ENCODE data around the gene YPEL3. TPM values are rescaled to one million over a fixed set of nuclear protein-coding genes. Genes with fewer than 3 reads are reported as not detected.

The YPEL3 gene
- total and polyA plus RNA-seq, 7 donors = 57.6 to 126 (median 106) TPM

- 53 to 80% methylated on average over 6 of the region's 6 CpGs for WGBS, 2 donors
- Histone ChIP-seq H3K27ac (peak overlapping the region; percentile 96 to 100 (median 98)), H3K4me3 (peak overlapping the region; percentile 73 to 98 (median 82)), H3K36me3 (peaks cover 47 to 55% (median 50%) of the 10 kb centered on the region in 4 donors), H3K27me3 (no peaks in the 10 kb centered on the region), H3K9me3 (no peaks in the 10 kb centered on the region), H3K4me1 (peaks cover 0 to 62% (median 58%) of the 10 kb centered on the region in 4 donors)
- DNase-seq = no peak
- intact Hi-C loops (cut with DNase I) = loop anchor here (5.0 kb wide), 1 partner anchor 255 kb away; the partner anchor contains the start of gene PRRT2
- no peak for TF ChIP-seq CTCF (IDR thresholded peaks at IDR 0.05)
- TF ChIP-seq EP300 (IDR thresholded peaks at IDR 0.05) = no peak
- no peak for TF ChIP-seq POLR2AphosphoS5 (IDR thresholded peaks at IDR 0.05)
- no peak for TF ChIP-seq POLR2A (IDR thresholded peaks at IDR 0.05)
Observed at GRCh38 chr16:30067584-30067916, 28.5 kb downstream of the YPEL3 start.

DNA sequence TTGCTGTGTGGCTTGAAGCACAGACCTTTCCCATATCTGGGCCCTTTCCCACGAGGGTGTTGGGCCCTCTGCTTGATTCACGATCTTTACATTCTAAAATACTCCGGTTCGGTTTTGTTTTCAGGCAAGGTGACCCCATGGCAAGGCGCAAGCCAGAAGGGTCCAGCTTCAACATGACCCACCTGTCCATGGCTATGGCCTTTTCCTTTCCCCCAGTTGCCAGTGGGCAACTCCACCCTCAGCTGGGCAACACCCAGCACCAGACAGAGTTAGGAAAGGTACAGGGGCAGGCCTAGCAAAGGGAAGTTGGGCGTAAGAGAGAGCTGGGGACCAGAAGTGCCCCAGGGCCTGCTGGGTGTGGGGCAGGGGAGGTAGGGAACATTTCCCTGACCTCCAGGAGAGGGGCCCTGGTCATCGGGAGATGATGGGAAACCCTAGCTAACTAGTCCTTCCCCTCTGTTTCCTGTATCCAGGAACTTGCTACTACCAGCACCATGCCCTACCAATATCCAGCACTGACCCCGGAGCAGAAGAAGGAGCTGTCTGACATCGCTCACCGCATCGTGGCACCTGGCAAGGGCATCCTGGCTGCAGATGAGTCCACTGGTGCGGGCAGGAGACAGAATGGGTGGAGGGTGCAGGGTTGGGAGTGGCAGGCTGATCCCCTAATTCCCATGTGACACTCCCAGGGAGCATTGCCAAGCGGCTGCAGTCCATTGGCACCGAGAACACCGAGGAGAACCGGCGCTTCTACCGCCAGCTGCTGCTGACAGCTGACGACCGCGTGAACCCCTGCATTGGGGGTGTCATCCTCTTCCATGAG, 29.0 kb downstream of the YPEL3 start:
- no peaks in the 10 kb centered on the region for H3K9me3 ChIP-seq
- no peak for TF ChIP-seq CTCF (IDR thresholded peaks at IDR 0.05)
- TF ChIP-seq POLR2AphosphoS5 (IDR thresholded peaks at IDR 0.05) = no peak
- TF ChIP-seq POLR2A (IDR thresholded peaks at IDR 0.05) = no peak
- no peak for TF ChIP-seq EP300 (IDR thresholded peaks at IDR 0.05)
- 14 to 49% methylated on average over 21 of the region's 21 CpGs for WGBS, 2 donors
- intact Hi-C loops (cut with DNase I) = loop anchor here (5.0 kb wide), 1 partner anchor 255 kb away; the partner anchor contains the start of gene PRRT2
- H3K27ac ChIP-seq = peak overlapping the region; percentile 96 to 100 (median 98)
- H3K4me1 ChIP-seq = peaks cover 0 to 62% (median 58%) of the 10 kb centered on the region in 4 donors
- H3K4me3 ChIP-seq = peak overlapping the region; percentile 73 to 98 (median 82)
- peak; percentile 77 for DNase-seq
- H3K36me3 ChIP-seq = peaks cover 44 to 50% (median 45%) of the 10 kb centered on the region in 4 donors
- H3K27me3 ChIP-seq = no peaks in the 10 kb centered on the region

- Histone ChIP-seq H3K9me3 (no peaks in the 10 kb centered on the region), H3K36me3 (peaks cover 36 to 41% (median 38%) of the 10 kb centered on the region in 4 donors), H3K4me1 (peaks cover 0 to 62% (median 55%) of the 10 kb centered on the region in 4 donors), H3K4me3 (peak overlapping the region; percentile 73 to 98 (median 82)), H3K27ac (peak overlapping the region; percentile 96 to 100 (median 98)), H3K27me3 (no peaks in the 10 kb centered on the region)
- WGBS, 2 donors = 1% methylated on average over 44 of the region's 44 CpGs
- intact Hi-C loops (cut with DNase I) = loop anchor here (5.0 kb wide), 1 partner anchor 254 kb away; the partner anchor contains the start of gene PRRT2
- DNase-seq = no peak
- peak in 1 of 2 donors; percentile 11 for TF ChIP-seq POLR2A (IDR thresholded peaks at IDR 0.05)
- TF ChIP-seq CTCF (IDR thresholded peaks at IDR 0.05) = no peak
Observed at GRCh38 chr16:30065943-30066760, 29.9 kb downstream of the YPEL3 start.

GRCh38 chr16:30065102-30065942, 30.7 kb downstream of the YPEL3 start, which contains the start of gene ALDOA:
ALDOA (plus strand) TSS chr16:30065760; CDS start chr16:30066898, 1,138 bp downstream.
- WGBS, 2 donors = 0% methylated on average over 99 of the region's 99 CpGs
- Histone ChIP-seq H3K9me3 (no peaks in the 10 kb centered on the region), H3K36me3 (peaks cover 28 to 33% (median 31%) of the 10 kb centered on the region in 4 donors), H3K27ac (peak within 1 kb of the TSS; percentile 96 to 100 (median 98)), H3K27me3 (no peaks in the 10 kb centered on the region), H3K4me3 (peak within 1 kb of the TSS; percentile 73 to 98 (median 82)), H3K4me1 (peaks cover 0 to 57% (median 49%) of the 10 kb centered on the region in 4 donors)
- TF ChIP-seq CTCF (IDR thresholded peaks at IDR 0.05) = no peak
- TF ChIP-seq POLR2AphosphoS5 (IDR thresholded peaks at IDR 0.05) = peak; percentile 96 to 99 (median 98)
- TF ChIP-seq EP300 (IDR thresholded peaks at IDR 0.05) = peak in 2 of 4 donors; percentile 49 to 77
- TF ChIP-seq POLR2A (IDR thresholded peaks at IDR 0.05) = peak; percentile 99
- DNase-seq = peak; percentile 99
- intact Hi-C loops (cut with DNase I) = loop anchor here (5.0 kb wide), 1 partner anchor 253 kb away; the partner anchor contains the start of gene PRRT2

All from sigmoid colon (tissue), 7 donors.